OCI-LY1 (cell line): ENCODE measurements around the gene ZNF620.

Experiments
- H2AFZ ChIP-seq: fragments of 200-600 bp; sonication (generic), shearing (Covaris generic); 2 replicates; pipeline ENCODE4 v1.6.0; 2014; ENCODE audit warnings: antibody characterized with exemption, mild to moderate bottlenecking, low read length
- H3F3A ChIP-seq: fragments of 200-600 bp; sonication (generic), shearing (Covaris generic); 2 replicates; pipeline ENCODE4 v1.6.0; 2014; ENCODE audit warnings: mild to moderate bottlenecking, antibody characterized with exemption, low read length, moderate library complexity; ENCODE audit not compliant: insufficient read depth
- H3K27ac ChIP-seq: fragments of 200-600 bp; sonication (generic); 2 replicates; pipeline ENCODE4 v1.5.1; 2014; ENCODE audit warnings: low read length, mixed run types, mild to moderate bottlenecking, low read depth; ENCODE audit not compliant: poor library complexity, severe bottlenecking
- H3K27me3 ChIP-seq: fragments of 200-600 bp; sonication (generic); 2 replicates; pipeline ENCODE4 v1.6.0; 2014; ENCODE audit warnings: antibody characterized with exemption, mild to moderate bottlenecking, low read length, moderate library complexity; ENCODE audit not compliant: insufficient read depth
- H3K36me3 ChIP-seq: fragments of 200-600 bp; sonication (generic); 2 replicates; pipeline ENCODE4 v1.6.1; 2014; ENCODE audit warnings: mild to moderate bottlenecking, antibody characterized with exemption, low read length, moderate library complexity, mixed read lengths; ENCODE audit not compliant: insufficient read depth
- H3K4me1 ChIP-seq: fragments of 200-600 bp; sonication (generic); 2 replicates; pipeline ENCODE4 v1.5.1; 2014; ENCODE audit warnings: mild to moderate bottlenecking, low read length, moderate library complexity; ENCODE audit not compliant: insufficient read depth, severe bottlenecking
- H3K4me2 ChIP-seq: fragments of 200-600 bp; sonication (generic), shearing (Covaris generic); 2 replicates; pipeline ENCODE4 v1.6.1; 2014; ENCODE audit warnings: low read length
- H3K4me3 ChIP-seq: fragments of 200-600 bp; sonication (generic); 2 replicates; pipeline ENCODE4 v1.5.1; 2014; ENCODE audit warnings: low read length, low read depth, mild to moderate bottlenecking, mixed read lengths; ENCODE audit not compliant: poor library complexity, severe bottlenecking
- H3K79me2 ChIP-seq: fragments of 200-600 bp; shearing (Covaris generic); 2 replicates; pipeline ENCODE4 v1.6.1; 2016; ENCODE audit warnings: mixed run types, low read length, mixed read lengths; ENCODE audit not compliant: insufficient read depth
- H3K9ac ChIP-seq: fragments of 200-600 bp; sonication (generic), shearing (Covaris generic); 2 replicates; pipeline ENCODE4 v1.6.1; 2014; ENCODE audit warnings: mild to moderate bottlenecking, low read length, mixed read lengths
- H3K9me2 ChIP-seq: fragments of 200-600 bp; sonication (generic), shearing (Covaris generic); 2 replicates; pipeline ENCODE4 v1.6.1; 2014; ENCODE audit warnings: low read depth, mild to moderate bottlenecking, low read length, mixed read lengths
- H3K9me3 ChIP-seq: fragments of 200-600 bp; shearing (Covaris generic); 2 replicates; pipeline ENCODE4 v1.6.1; 2014; ENCODE audit warnings: low read length, mixed read lengths
- H4K20me1 ChIP-seq: fragments of 200-600 bp; sonication (generic), shearing (Covaris generic); 2 replicates; pipeline ENCODE4 v1.6.0; 2016; ENCODE audit warnings: mild to moderate bottlenecking, low read length; ENCODE audit not compliant: insufficient read depth
- EZH2 ChIP-seq: fragments of 200-600 bp; sonication (generic), shearing (Covaris generic); IDR thresholded peaks from 2 replicates; pipeline ENCODE4 v1.8.0; 2017; ENCODE audit warnings: borderline replicate concordance, mixed run types, mild to moderate bottlenecking, antibody characterized with exemption, low read length, moderate library complexity, mixed read lengths
- TF ChIP-seq, protein P1 (sequence below): fragments of 200-600 bp; sonication (generic), shearing (Covaris generic); IDR thresholded peaks from 2 replicates; pipeline ENCODE4 v1.5.1; 2017; ENCODE audit warnings: mild to moderate bottlenecking, antibody characterized with exemption, low read length, moderate library complexity, mixed read lengths

ZNF620 gene

DNA sequence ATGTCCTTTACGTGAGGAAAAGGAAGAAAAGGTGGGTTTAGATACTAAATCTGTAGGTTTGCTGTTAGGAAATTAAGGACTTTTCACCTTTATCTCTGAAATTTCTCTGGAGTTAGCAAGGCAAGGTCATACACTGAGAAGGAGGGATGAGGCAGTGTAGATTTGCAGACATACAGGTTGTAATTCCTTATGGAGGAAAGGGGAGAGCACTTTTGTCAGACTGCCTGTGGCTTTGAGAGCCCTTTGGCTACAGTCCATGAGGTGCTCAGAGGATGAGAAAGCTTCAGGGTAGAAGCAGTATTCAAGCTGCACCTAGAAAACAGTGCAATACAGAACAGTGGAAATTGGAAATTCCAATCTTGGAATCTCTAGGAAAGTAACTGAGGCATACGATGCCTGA, 40.4 kb upstream of the ZNF620 start:
- Histone ChIP-seq H3K9ac (no peak overlapping the region), H3F3A (peaks cover 15% of the 10 kb centered on the region), H3K27me3 (no peaks in the 10 kb centered on the region), H4K20me1 (no peaks in the 10 kb centered on the region), H3K79me2 (no peaks in the 10 kb centered on the region), H3K36me3 (peaks cover 61% of the 10 kb centered on the region), H3K4me3 (no peak overlapping the region), H3K4me2 (no peak overlapping the region), H2AFZ (no peak overlapping the region), H3K9me2 (no peaks in the 10 kb centered on the region), H3K9me3 (no peaks in the 10 kb centered on the region), H3K4me1 (no peaks in the 10 kb centered on the region), H3K27ac (no peak overlapping the region)
- TF ChIP-seq, protein P1, sequence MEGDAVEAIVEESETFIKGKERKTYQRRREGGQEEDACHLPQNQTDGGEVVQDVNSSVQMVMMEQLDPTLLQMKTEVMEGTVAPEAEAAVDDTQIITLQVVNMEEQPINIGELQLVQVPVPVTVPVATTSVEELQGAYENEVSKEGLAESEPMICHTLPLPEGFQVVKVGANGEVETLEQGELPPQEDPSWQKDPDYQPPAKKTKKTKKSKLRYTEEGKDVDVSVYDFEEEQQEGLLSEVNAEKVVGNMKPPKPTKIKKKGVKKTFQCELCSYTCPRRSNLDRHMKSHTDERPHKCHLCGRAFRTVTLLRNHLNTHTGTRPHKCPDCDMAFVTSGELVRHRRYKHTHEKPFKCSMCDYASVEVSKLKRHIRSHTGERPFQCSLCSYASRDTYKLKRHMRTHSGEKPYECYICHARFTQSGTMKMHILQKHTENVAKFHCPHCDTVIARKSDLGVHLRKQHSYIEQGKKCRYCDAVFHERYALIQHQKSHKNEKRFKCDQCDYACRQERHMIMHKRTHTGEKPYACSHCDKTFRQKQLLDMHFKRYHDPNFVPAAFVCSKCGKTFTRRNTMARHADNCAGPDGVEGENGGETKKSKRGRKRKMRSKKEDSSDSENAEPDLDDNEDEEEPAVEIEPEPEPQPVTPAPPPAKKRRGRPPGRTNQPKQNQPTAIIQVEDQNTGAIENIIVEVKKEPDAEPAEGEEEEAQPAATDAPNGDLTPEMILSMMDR, result no peak
- no peak for TF ChIP-seq EZH2

DNA sequence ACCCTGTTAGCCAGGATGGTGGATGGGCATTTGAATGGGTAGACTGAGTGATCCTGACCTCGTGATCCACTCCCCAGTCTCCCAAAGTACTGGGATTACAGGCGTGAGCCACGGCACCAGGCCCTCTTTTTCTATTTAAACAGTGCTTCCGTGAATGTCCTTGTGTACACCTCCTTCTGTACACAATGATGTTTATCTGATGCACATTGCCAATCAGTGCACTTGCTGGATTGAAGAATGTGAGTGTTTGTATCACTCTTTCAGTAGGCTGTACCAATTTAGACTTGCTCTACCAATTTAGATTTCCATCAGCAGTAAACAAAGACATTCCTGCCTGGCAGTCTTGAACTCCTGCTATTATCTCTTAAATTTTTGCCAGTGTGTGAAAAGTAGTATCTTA, 37.8 kb upstream of the ZNF620 start:
- H3K9me2 ChIP-seq, result no peaks in the 10 kb centered on the region
- H3K27me3 ChIP-seq, result no peaks in the 10 kb centered on the region
- peaks cover 35% of the 10 kb centered on the region for H3K36me3 ChIP-seq
- H4K20me1 ChIP-seq, result no peaks in the 10 kb centered on the region
- TF ChIP-seq, protein P1, result no peak
- no peak for TF ChIP-seq EZH2
- no peak overlapping the region for H3K9ac ChIP-seq
- no peak overlapping the region for H2AFZ ChIP-seq
- no peaks in the 10 kb centered on the region for H3K9me3 ChIP-seq
- no peaks in the 10 kb centered on the region for H3K79me2 ChIP-seq
- H3K4me2 ChIP-seq, result no peak overlapping the region
- H3F3A ChIP-seq, result peaks cover 15% of the 10 kb centered on the region
- H3K4me3 ChIP-seq, result no peak overlapping the region
- no peak overlapping the region for H3K27ac ChIP-seq
- no peaks in the 10 kb centered on the region for H3K4me1 ChIP-seq

DNA sequence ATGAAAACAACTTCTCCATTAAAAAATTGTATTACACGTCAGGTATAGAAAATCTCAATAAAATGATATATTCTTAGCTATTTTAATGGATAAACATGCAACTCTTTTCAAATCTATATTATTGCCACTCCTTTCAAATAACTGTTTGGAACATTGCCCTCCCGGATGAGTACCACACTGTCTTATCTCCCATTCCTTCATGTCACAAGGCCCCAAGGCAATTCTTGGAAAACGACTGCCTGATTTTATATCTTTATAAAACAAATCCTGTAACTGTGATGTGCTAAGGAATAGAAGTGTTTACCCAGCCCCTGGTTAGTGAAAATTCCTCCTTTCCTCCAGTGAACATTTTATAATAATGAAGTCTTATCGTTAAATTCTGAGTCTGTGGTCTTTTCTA, 35.1 kb upstream of the ZNF620 start:
- H3K4me3 ChIP-seq, result no peak overlapping the region
- no peaks in the 10 kb centered on the region for H3K27me3 ChIP-seq
- H2AFZ ChIP-seq, result no peak overlapping the region
- peaks cover 12% of the 10 kb centered on the region for H3F3A ChIP-seq
- peaks cover 8% of the 10 kb centered on the region for H3K36me3 ChIP-seq
- no peak overlapping the region for H3K9ac ChIP-seq
- H3K27ac ChIP-seq, result no peak overlapping the region
- H4K20me1 ChIP-seq, result no peaks in the 10 kb centered on the region
- H3K9me2 ChIP-seq, result no peaks in the 10 kb centered on the region
- no peak overlapping the region for H3K4me2 ChIP-seq
- no peak for TF ChIP-seq EZH2
- TF ChIP-seq, protein P1, result no peak
- H3K9me3 ChIP-seq, result no peaks in the 10 kb centered on the region
- no peaks in the 10 kb centered on the region for H3K4me1 ChIP-seq
- no peaks in the 10 kb centered on the region for H3K79me2 ChIP-seq
